Nucleus accumbens (tissue), 56 donors: ENCODE measurements around the gene CDC14B.
"Not testable (repeated sequence)": the region's sequence is repeated elsewhere in the genome, so short reads cannot be mapped to it uniquely, and the experiment has no call there.

Experiments
- DNase-seq, 56 donors: peaks; one replicate each; lab custom pipeline; 2025; lab: John Stamatoyannopoulos, UW

CDC14B gene

GRCh38 chr9:96554326-96554725 is 65.3 kb downstream of the CDC14B start:
- DNase-seq = no peak

- no peak for DNase-seq
Measured at GRCh38 chr9:96553070-96553469, 66.6 kb downstream of the CDC14B start.

GRCh38 chr9:96551403-96551802 is 68.2 kb downstream of the CDC14B start:
- DNase-seq = no peak

GRCh38 chr9:96550659-96551058 is 69.0 kb downstream of the CDC14B start:
- no peak for DNase-seq

GRCh38 chr9:96543131-96543530 is 76.5 kb downstream of the CDC14B start:
- not testable (repeated sequence) for DNase-seq

- no peak for DNase-seq
Measured at GRCh38 chr9:96540106-96540505, 79.5 kb downstream of the CDC14B start.

- DNase-seq = no peak
Measured at GRCh38 chr9:96532173-96532572, 87.5 kb downstream of the CDC14B start.

GRCh38 chr9:96524764-96525163 is 94.9 kb downstream of the CDC14B start:
- no peak for DNase-seq

- no peak for DNase-seq
Measured at GRCh38 chr9:96524045-96524444, 95.6 kb downstream of the CDC14B start.

GRCh38 chr9:96523374-96523773 is 96.3 kb downstream of the CDC14B start:
- DNase-seq = no peak

GRCh38 chr9:96522366-96522765 is 97.3 kb downstream of the CDC14B start:
- no peak for DNase-seq

- no peak for DNase-seq
Measured at GRCh38 chr9:96519787-96520186, 99.9 kb downstream of the CDC14B start.

- no peak for DNase-seq
Measured at GRCh38 chr9:96519095-96519494, 100.5 kb downstream of the CDC14B start.

- no peak for DNase-seq
Measured at GRCh38 chr9:96515621-96516470, 103.8 kb downstream of the CDC14B start.

- DNase-seq = no peak
Measured at GRCh38 chr9:96514800-96515158, 104.9 kb downstream of the CDC14B start.

- DNase-seq = no peak
Measured at GRCh38 chr9:96514108-96514799, 105.4 kb downstream of the CDC14B start.

GRCh38 chr9:96513622-96514021 is 106.0 kb downstream of the CDC14B start:
- DNase-seq = no peak

GRCh38 chr9:96512240-96512639 is 107.4 kb downstream of the CDC14B start:
- no peak for DNase-seq

- DNase-seq = no peak
Measured at GRCh38 chr9:96510258-96510657, 109.4 kb downstream of the CDC14B start.

GRCh38 chr9:96509848-96510247 is 109.8 kb downstream of the CDC14B start:
- DNase-seq = no peak

- DNase-seq = no peak
Measured at GRCh38 chr9:96509026-96509425, 110.6 kb downstream of the CDC14B start.
